IMR-90 (cell line): ENCODE measurements around the gene TMEM213. TPM values are rescaled to one million over a fixed set of nuclear protein-coding genes. Genes with fewer than 3 reads are reported as not detected.

ENCODE experiments used
- ATAC-seq: fragments of 200-7000 bp; cut with Tn5 transposase; 2 replicates; pipeline ENCODE4 v1.9.1; 2020; ENCODE audit warnings: low read depth, mild to moderate bottlenecking, moderate library complexity
- BruUV-seq: library from RNA; stranded (reverse); fragments of 400-500 nt; replicated peaks from 2 replicates; lab custom pipeline; 2021; lab: Mats Ljungman, UMichigan
- CTCF ChIA-PET: fragments of 300-600 bp; formaldehyde crosslinking; extraction: SDS; loops from one replicate; lab custom pipeline; 2021; ENCODE audit warnings: antibody characterized with exemption; lab: Yijun Ruan, JAX
- POLR2A ChIA-PET: fragments of 300-600 bp; sonication (Branson Sonifier 250); formaldehyde crosslinking; loops from one replicate; lab custom pipeline; 2022; ENCODE audit warnings: antibody characterized with exemption; ENCODE audit not compliant: unreplicated experiment; lab: Charles Lee
- DNase-seq: peaks from one replicate; pipeline ENCODE4 v3.0.0; 2013
- H2AFZ ChIP-seq: replicated peaks from 2 replicates; pipeline ENCODE3; 2013; ENCODE audit warnings: low read length, mild to moderate bottlenecking; ENCODE audit not compliant: poor library complexity
- H2AK5ac ChIP-seq: 2 replicates; pipeline ENCODE4 v1.6.1; 2013; ENCODE audit warnings: low read depth, low read length, inconsistent platforms
- H2AK9ac ChIP-seq: replicated peaks from 2 replicates; pipeline ENCODE3; 2013; ENCODE audit warnings: mild to moderate bottlenecking, low read depth, low read length, moderate library complexity; ENCODE audit not compliant: poor library complexity
- H2BK120ac ChIP-seq: 2 replicates; pipeline ENCODE4 v1.6.1; 2013; ENCODE audit warnings: low read depth, low read length, inconsistent platforms
- H2BK15ac ChIP-seq: 3 replicates; pipeline ENCODE4 v1.6.1; 2013; ENCODE audit warnings: low read depth, low read length, inconsistent platforms
- H2BK20ac ChIP-seq: 2 replicates; pipeline ENCODE4 v1.6.1; 2013; ENCODE audit warnings: low read depth, mild to moderate bottlenecking, inconsistent platforms, low read length, moderate library complexity
- H2BK5ac ChIP-seq: 2 replicates; pipeline ENCODE4 v1.6.1; 2013; ENCODE audit warnings: mild to moderate bottlenecking, low read depth, low read length, inconsistent platforms; ENCODE audit not compliant: poor library complexity, severe bottlenecking
- H3K14ac ChIP-seq: replicated peaks from 2 replicates; pipeline ENCODE4 v1.6.1; 2013; ENCODE audit warnings: low read depth, low read length, inconsistent platforms
- H3K18ac ChIP-seq: 2 replicates; pipeline ENCODE4 v1.6.1; 2013; ENCODE audit warnings: low read depth, low read length, control low read depth
- H3K23ac ChIP-seq: 2 replicates; pipeline ENCODE4 v1.6.1; 2013; ENCODE audit warnings: low read depth, low read length, inconsistent platforms
- H3K27ac ChIP-seq: 2 replicates; pipeline ENCODE4 v1.5.1; 2013; ENCODE audit warnings: mild to moderate bottlenecking, control low read depth, low read length; ENCODE audit not compliant: insufficient read depth
- H3K27me3 ChIP-seq: 2 replicates; pipeline ENCODE4 v1.6.1; 2013; ENCODE audit warnings: low read length; ENCODE audit not compliant: control insufficient read depth, insufficient read depth
- H3K36me3 ChIP-seq: 2 replicates; pipeline ENCODE4 v1.6.1; 2013; ENCODE audit warnings: low read length, mixed read lengths; ENCODE audit not compliant: control insufficient read depth, insufficient read depth
- H3K4ac ChIP-seq: 2 replicates; pipeline ENCODE4 v1.6.1; 2013; ENCODE audit warnings: low read depth, low read length, inconsistent platforms
- H3K4me1 ChIP-seq: 2 replicates; pipeline ENCODE4 v1.6.1; 2013; ENCODE audit warnings: low read length, mixed read lengths; ENCODE audit not compliant: control insufficient read depth, insufficient read depth
- H3K4me2 ChIP-seq: 2 replicates; pipeline ENCODE4 v1.6.1; 2013; ENCODE audit warnings: low read depth, mild to moderate bottlenecking, control low read depth, low read length, moderate library complexity
- H3K4me3 ChIP-seq: 2 replicates; pipeline ENCODE4 v1.5.1; 2013; ENCODE audit warnings: low read depth, mild to moderate bottlenecking, control low read depth, low read length, moderate library complexity; ENCODE audit not compliant: insufficient read depth
- H3K56ac ChIP-seq: 2 replicates; pipeline ENCODE4 v1.6.1; 2013; ENCODE audit warnings: low read length, inconsistent platforms; ENCODE audit not compliant: insufficient read depth; ENCODE audit errors: extremely low read depth
- H3K79me1 ChIP-seq, 2 experiments: 2 replicates each; pipeline ENCODE4 v1.6.1; 2013; ENCODE audit warnings: low read length in 2 of 2, inconsistent platforms in 1 of 2, low read depth in 1 of 2
- H3K9ac ChIP-seq: 2 replicates; pipeline ENCODE4 v1.6.1; 2013; ENCODE audit warnings: low read depth, low read length, control low read depth
- H3K9me1 ChIP-seq: 2 replicates; pipeline ENCODE4 v1.6.1; 2013; ENCODE audit warnings: low read length, inconsistent platforms; ENCODE audit not compliant: insufficient read depth
- H3K9me3 ChIP-seq: 2 replicates; pipeline ENCODE4 v1.6.1; 2013; ENCODE audit warnings: low read length; ENCODE audit not compliant: control insufficient read depth, insufficient read depth
- H4K20me1 ChIP-seq: 2 replicates; pipeline ENCODE4 v1.6.1; 2013; ENCODE audit warnings: low read length, inconsistent platforms; ENCODE audit not compliant: insufficient read depth
- H4K5ac ChIP-seq: 2 replicates; pipeline ENCODE4 v1.6.1; 2013; ENCODE audit warnings: mild to moderate bottlenecking, low read depth, low read length, control low read depth
- H4K8ac ChIP-seq, 2 experiments: 2 replicates each; pipeline ENCODE4 v1.6.1; 2013; ENCODE audit warnings: low read depth in 2 of 2, low read length in 2 of 2, control low read depth in 1 of 2, inconsistent platforms in 1 of 2
- H4K91ac ChIP-seq: 2 replicates; pipeline ENCODE4 v1.6.1; 2013; ENCODE audit warnings: low read depth, low read length, inconsistent platforms; ENCODE audit not compliant: insufficient read depth
- RCOR1 ChIP-seq: IDR thresholded peaks from 2 replicates; pipeline ENCODE4 v1.6.1; 2012; ENCODE audit warnings: mild to moderate bottlenecking, low read length, improper control_type of control experiment; ENCODE audit not compliant: insufficient replicate concordance
- RFX5 ChIP-seq: IDR thresholded peaks from 2 replicates; pipeline ENCODE4 v1.8.0; 2012; ENCODE audit warnings: low read depth, mild to moderate bottlenecking, low read length, moderate library complexity
- whole genome bisulfite sequencing, 2 experiments: methylation state at CpG; one replicate each; pipeline versions ENCODE4 v1.1.5 to v1.1.7; 2013; ENCODE audit warnings: missing lambda C conversion rate in 2 of 2; ENCODE audit not compliant: insufficient read length in 1 of 2; ENCODE audit errors: extremely low coverage in 2 of 2; 5-methylcytosine and 5-hydroxymethylcytosine counted together
- dilution Hi-C: fragments of 300-500 bp; cut with HindIII; formaldehyde crosslinking; loops from one replicate; pipeline ENCODE4 v1.14.3; 2018; ENCODE audit warnings: low sequenced_read_pairs; ENCODE audit not compliant: unreplicated experiment
- in situ Hi-C: fragments of 300-500 bp; cut with MboI; formaldehyde crosslinking; loops from 3 replicates; pipeline ENCODE4 v1.14.3; 2019; ENCODE audit warnings: low sequenced_read_pairs, inconsistent platforms, mixed read lengths
- intact Hi-C: fragments of 100-400 bp; cut with micrococcal nuclease; formaldehyde crosslinking; loops from 2 replicates; pipeline ENCODE4 v1.10.0; 2022
- polyA plus RNA-seq, 3 experiments: library from polyadenylated mRNA; depleted of rRNA; stranded (reverse); fragments of >200 nt; gene quantifications; 2 replicates each; pipeline ENCODE4 v1.2.3, GENCODE V29; 2012; ENCODE audit warnings: low replicate concordance in 1 of 3
- total RNA-seq: library from RNA; depleted of rRNA; stranded (reverse); fragments of >200 nt; gene quantifications from 2 replicates; pipeline ENCODE4 v1.2.3, GENCODE V29; 2012
- TF ChIP-seq, protein P1 (sequence below): conservative IDR thresholded peaks from 2 replicates; pipeline ENCODE4 v1.5.1; 2012; ENCODE audit warnings: mild to moderate bottlenecking, low read depth, low read length, improper control_type of control experiment

Gene TMEM213
- total and polyA plus RNA-seq, 2 of the 4 experiments (the other 2 are of a cell fraction) = not detected

DNA sequence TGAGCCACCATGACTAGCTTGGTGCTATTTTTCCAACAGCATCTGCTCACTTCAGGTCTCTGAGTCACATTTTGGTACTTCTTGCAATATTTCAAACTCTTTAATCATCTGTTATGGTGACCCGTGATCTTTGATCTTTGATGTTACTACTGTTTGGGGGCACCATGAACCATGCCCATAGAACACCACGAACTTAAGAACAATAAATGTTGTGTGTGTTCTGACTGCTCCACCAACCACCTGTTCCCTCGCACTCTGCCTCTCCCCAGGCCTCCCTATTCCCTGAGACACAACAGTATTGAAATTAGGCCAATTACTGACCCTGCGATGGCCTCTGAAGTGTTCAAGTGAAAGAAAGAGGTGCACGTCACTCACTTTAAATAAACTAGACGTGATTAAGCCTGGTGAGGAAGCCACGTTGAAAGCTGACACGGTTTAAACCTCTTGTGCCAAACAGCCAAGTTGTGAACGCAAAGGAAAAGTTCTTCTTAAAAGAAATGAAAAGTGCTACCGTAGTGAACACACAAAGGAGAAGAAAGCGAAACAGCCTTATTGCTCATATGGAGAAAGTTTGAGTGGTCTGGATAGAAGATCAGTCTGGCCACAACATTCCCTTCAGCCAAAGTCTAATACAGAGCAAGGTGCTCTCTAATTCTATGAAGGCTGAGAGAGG, 27.4 kb downstream of the TMEM213 start:
- ATAC-seq (no peak), DNase-seq (no peak)
- Histone ChIP-seq H3K27ac (no peak overlapping the region), H2BK5ac (no peak overlapping the region), H3K9me3 (no peaks in the 10 kb centered on the region), H2AFZ (no peak overlapping the region), H3K56ac (no peak overlapping the region), H2BK120ac (no peak overlapping the region), H3K4me3 (no peak overlapping the region), H2BK15ac (no peak overlapping the region), H2BK20ac (no peak overlapping the region), H3K9me1 (no peaks in the 10 kb centered on the region), H4K5ac (no peak overlapping the region), H3K4ac (no peak overlapping the region), H3K23ac (no peak overlapping the region), H3K79me1 (no peaks in the 10 kb centered on the region), H3K27me3 (no peaks in the 10 kb centered on the region), H2AK5ac (no peak overlapping the region), H3K4me1 (no peaks in the 10 kb centered on the region), H3K18ac (no peak overlapping the region), H4K20me1 (no peaks in the 10 kb centered on the region), H3K9ac (no peak overlapping the region), H3K4me2 (no peak overlapping the region), H3K36me3 (no peaks in the 10 kb centered on the region), H3K14ac (no peak overlapping the region), H4K91ac (no peak overlapping the region), H2AK9ac (no peak overlapping the region), H4K8ac (no peak overlapping the region)
- BruUV-seq = no TSS peak
- dilution Hi-C loops = no loop called here
- no peak for TF ChIP-seq RCOR1
- TF ChIP-seq, protein P1, sequence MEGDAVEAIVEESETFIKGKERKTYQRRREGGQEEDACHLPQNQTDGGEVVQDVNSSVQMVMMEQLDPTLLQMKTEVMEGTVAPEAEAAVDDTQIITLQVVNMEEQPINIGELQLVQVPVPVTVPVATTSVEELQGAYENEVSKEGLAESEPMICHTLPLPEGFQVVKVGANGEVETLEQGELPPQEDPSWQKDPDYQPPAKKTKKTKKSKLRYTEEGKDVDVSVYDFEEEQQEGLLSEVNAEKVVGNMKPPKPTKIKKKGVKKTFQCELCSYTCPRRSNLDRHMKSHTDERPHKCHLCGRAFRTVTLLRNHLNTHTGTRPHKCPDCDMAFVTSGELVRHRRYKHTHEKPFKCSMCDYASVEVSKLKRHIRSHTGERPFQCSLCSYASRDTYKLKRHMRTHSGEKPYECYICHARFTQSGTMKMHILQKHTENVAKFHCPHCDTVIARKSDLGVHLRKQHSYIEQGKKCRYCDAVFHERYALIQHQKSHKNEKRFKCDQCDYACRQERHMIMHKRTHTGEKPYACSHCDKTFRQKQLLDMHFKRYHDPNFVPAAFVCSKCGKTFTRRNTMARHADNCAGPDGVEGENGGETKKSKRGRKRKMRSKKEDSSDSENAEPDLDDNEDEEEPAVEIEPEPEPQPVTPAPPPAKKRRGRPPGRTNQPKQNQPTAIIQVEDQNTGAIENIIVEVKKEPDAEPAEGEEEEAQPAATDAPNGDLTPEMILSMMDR = no peak
- no peak for TF ChIP-seq RFX5
- WGBS, 2 experiments = 73% methylated on average over 2 of the region's 11 CpGs; no CpG with 5 or more reads in 1 of the 2 experiments
- CTCF ChIA-PET = no interaction called here
- POLR2A ChIA-PET = no interaction called here
- in situ Hi-C loops = no loop called here
- intact Hi-C loops = loop anchor here (2.0 kb wide), 1 partner anchor 20 kb away; no protein-coding TSS in a partner anchor
